SK-N-SH (cell line): ENCODE measurements around the gene KRT26. TPM values are rescaled to one million over a fixed set of nuclear protein-coding genes. Genes with fewer than 3 reads are reported as not detected.

Source experiments
- CTCF ChIA-PET: fragments of 300-600, 350-600 bp; formaldehyde crosslinking; extraction: SDS; loops from one replicate; lab custom pipeline; 2021; lab: Yijun Ruan, JAX
- POLR2A ChIA-PET: fragments of 350-600 bp; sonication (Branson Sonifier 250); formaldehyde crosslinking; extraction: SDS; loops from one replicate; lab custom pipeline; 2020; ENCODE audit warnings: antibody characterized with exemption, inconsistent platforms; lab: Yijun Ruan, JAX
- DNase-seq: peaks from one replicate; pipeline ENCODE4 v3.0.0; 2012
- H2AFZ ChIP-seq: fragments of 200-600 bp; sonication (generic); 2 replicates; pipeline ENCODE4 v1.8.1; 2016; ENCODE audit warnings: antibody characterized with exemption, mild to moderate bottlenecking, low read depth
- H3F3A ChIP-seq: fragments of 200-600 bp; sonication (generic); replicated peaks from 2 replicates; pipeline ENCODE3; 2016; ENCODE audit warnings: antibody characterized with exemption, mild to moderate bottlenecking; ENCODE audit not compliant: insufficient read depth
- H3K27ac ChIP-seq, 2 experiments: fragments of 200-500 bp in 1 of 2; fragments of 200-600 bp in 1 of 2; sonication (Bioruptor generic) in 1 of 2; sonication (generic), shearing (Covaris generic) in 1 of 2; 2 replicates each; pipeline versions ENCODE4 v1.5.1 to v1.6.1; 2014 to 2016; ENCODE audit warnings: low read depth in 2 of 2, inconsistent platforms in 1 of 2, low read length in 1 of 2, mild to moderate bottlenecking in 1 of 2, mixed read lengths in 1 of 2
- H3K27me3 ChIP-seq: fragments of 200-600 bp; sonication (generic), shearing (Covaris generic); 2 replicates; pipeline ENCODE4 v1.6.1; 2016; ENCODE audit warnings: mixed run types; ENCODE audit not compliant: insufficient read depth
- H3K36me3 ChIP-seq, 2 experiments: fragments of 200-500 bp in 1 of 2; fragments of 200-600 bp in 1 of 2; sonication (Bioruptor generic) in 1 of 2; sonication (generic) in 1 of 2; replicated peaks in 1 of 2; 2 replicates each; pipeline versions ENCODE3 to v1.5.1; 2014 to 2016; ENCODE audit warnings: low read length in 1 of 2, mild to moderate bottlenecking in 1 of 2; ENCODE audit not compliant: insufficient read depth in 2 of 2, control insufficient read depth in 1 of 2
- H3K4me1 ChIP-seq, 2 experiments: fragments of 200-500 bp in 1 of 2; fragments of 200-600 bp in 1 of 2; sonication (Bioruptor generic) in 1 of 2; sonication (generic), shearing (Covaris generic) in 1 of 2; 2 replicates each; pipeline versions ENCODE4 v1.5.1 to v1.6.1; 2014 to 2016; ENCODE audit warnings: low read depth in 1 of 2, low read length in 1 of 2, mixed run types in 1 of 2; ENCODE audit not compliant: insufficient read depth in 2 of 2, control insufficient read depth in 1 of 2
- H3K4me2 ChIP-seq: fragments of 200-600 bp; sonication (generic), shearing (Covaris generic); 2 replicates; pipeline ENCODE4 v1.6.1; 2017; ENCODE audit warnings: mixed run types
- H3K4me3 ChIP-seq, 2 experiments: fragments of 200-500 bp in 1 of 2; fragments of 200-600 bp in 1 of 2; sonication (Bioruptor generic) in 1 of 2; sonication (generic), shearing (Covaris generic) in 1 of 2; 2 replicates each; pipeline versions ENCODE4 v1.5.1 to v1.8.1; 2014 to 2016; ENCODE audit warnings: low read depth in 2 of 2, inconsistent platforms in 1 of 2, low read length in 1 of 2, mild to moderate bottlenecking in 1 of 2, mixed read lengths in 1 of 2, moderate library complexity in 1 of 2
- H3K79me2 ChIP-seq: fragments of 200-600 bp; sonication (generic); 2 replicates; pipeline ENCODE4 v1.8.1; 2017; ENCODE audit warnings: mild to moderate bottlenecking; ENCODE audit not compliant: insufficient read depth
- H3K9ac ChIP-seq: fragments of 200-600 bp; sonication (generic); 2 replicates; pipeline ENCODE4 v1.6.1; 2017; ENCODE audit warnings: mixed run types
- H3K9me2 ChIP-seq: fragments of 200-600 bp; sonication (generic); 2 replicates; pipeline ENCODE4 v1.6.1; 2017; ENCODE audit warnings: mixed run types
- H3K9me3 ChIP-seq: fragments of 200-600 bp; sonication (generic); 2 replicates; pipeline ENCODE4 v1.6.1; 2017; ENCODE audit warnings: mixed run types, mild to moderate bottlenecking, moderate library complexity
- H4K20me1 ChIP-seq: fragments of 200-600 bp; sonication (generic); 2 replicates; pipeline ENCODE4 v1.6.1; 2017; ENCODE audit warnings: mild to moderate bottlenecking, mixed run types; ENCODE audit not compliant: insufficient read depth
- ELF1 ChIP-seq: IDR thresholded peaks from 2 replicates; pipeline ENCODE4 v1.4.0; 2012
- EP300 ChIP-seq, 2 experiments: IDR thresholded peaks; 2 replicates each; pipeline versions ENCODE4 v1.4.0 to v1.6.1; 2012; ENCODE audit warnings: borderline replicate concordance in 1 of 2, low read depth in 1 of 2, low read length in 1 of 2
- FOXJ3 ChIP-seq: sonication (generic); formaldehyde crosslinking; IDR thresholded peaks from 2 replicates; pipeline ENCODE4 v1.5.1; 2020; ENCODE audit warnings: mild to moderate bottlenecking, missing genetic modification reagents
- MEF2A ChIP-seq: IDR thresholded peaks from 2 replicates; pipeline ENCODE4 v1.4.0; 2012; ENCODE audit warnings: low read depth, borderline replicate concordance
- POLR2AphosphoS5 ChIP-seq: IDR thresholded peaks from 2 replicates; pipeline ENCODE4 v1.6.1; 2012; ENCODE audit warnings: low read depth, low read length
- TCF12 ChIP-seq: IDR thresholded peaks from 2 replicates; pipeline ENCODE4 v1.4.0; 2012
- WGBS: methylation state at CpG from one replicate; pipeline ENCODE4 v1.1.6; 2017; ENCODE audit warnings: low lambda C conversion rate; 5-methylcytosine and 5-hydroxymethylcytosine counted together
- polyA plus RNA-seq, 3 experiments: library from polyadenylated mRNA; depleted of rRNA; stranded (reverse); fragments of >200 nt; gene quantifications; 2 replicates each; pipeline ENCODE4 v1.2.3, GENCODE V29; 2012
- TF ChIP-seq, protein P1 (sequence below): fragments of 200-600 bp; sonication (generic); IDR thresholded peaks from 2 replicates; pipeline ENCODE4 v1.6.1; 2017; ENCODE audit warnings: antibody characterized with exemption, mild to moderate bottlenecking, moderate library complexity
- TF ChIP-seq, protein P2 (sequence below): IDR thresholded peaks from 2 replicates; pipeline ENCODE4 v1.4.0; 2012; ENCODE audit warnings: low read depth, borderline replicate concordance
- TF ChIP-seq, protein P3 (sequence below): IDR thresholded peaks from 2 replicates; pipeline ENCODE4 v1.4.0; 2012; ENCODE audit warnings: low read depth
- TF ChIP-seq, protein P4 (sequence below): fragments of 150-350 bp; IDR thresholded peaks from 2 replicates; pipeline ENCODE4 v1.6.1; 2017; ENCODE audit warnings: antibody characterized with exemption, low read length, low read depth, borderline replicate concordance
- TF ChIP-seq, protein P5 (sequence below): IDR thresholded peaks from 2 replicates; pipeline ENCODE4 v1.6.1; 2012; ENCODE audit warnings: mild to moderate bottlenecking, low read depth, low read length, moderate library complexity

Gene KRT26
- polyA plus RNA-seq, 1 of the 3 experiments (the other 2 are of a cell fraction), result not detected

DNA sequence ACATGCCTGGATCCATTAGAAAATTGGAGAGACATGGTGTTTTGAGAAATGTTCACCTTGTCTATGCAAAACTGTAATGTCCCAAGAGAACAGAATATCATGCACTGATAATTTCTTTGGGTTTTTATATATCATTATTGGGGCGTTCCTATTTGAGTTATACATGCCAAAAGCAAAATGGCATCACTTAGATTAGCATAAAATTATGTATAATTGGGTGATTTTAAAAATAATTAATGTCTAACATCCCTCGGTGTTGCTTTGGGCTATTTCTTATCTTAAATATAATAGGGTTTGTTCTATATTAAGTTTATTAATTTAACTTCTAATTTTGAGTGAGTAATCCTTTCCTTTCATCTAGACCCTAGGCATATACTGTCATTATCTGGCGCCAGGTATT is 27.9 kb upstream of the KRT26 start, which contains the start of gene KRT28:
KRT28 (minus strand) TSS at position 101 of the 400 bp plus-strand sequence; CDS start at position 35, 66 bp downstream.
- CTCF ChIA-PET, result no interaction called here
- Histone ChIP-seq H3K4me3 (no peak within 1 kb of the TSS), H3K27me3 (peaks cover 55% of the 10 kb centered on the region), H3K79me2 (no peaks in the 10 kb centered on the region), H3K9me3 (no peaks in the 10 kb centered on the region), H3K36me3 (no peaks in the 10 kb centered on the region), H3K4me2 (no peak within 1 kb of the TSS), H3F3A (no peaks in the 10 kb centered on the region), H4K20me1 (no peaks in the 10 kb centered on the region), H3K9me2 (no peaks in the 10 kb centered on the region), H3K9ac (no peak within 1 kb of the TSS), H3K4me1 (peaks cover 0 to 2% of the 10 kb centered on the region in 2 experiments; a peak in 1 of 4 replicates), H2AFZ (no peak within 1 kb of the TSS), H3K27ac (no peak within 1 kb of the TSS)
- POLR2A ChIA-PET, result no interaction called here
- WGBS, result 12% methylated on average over 3 of the region's 3 CpGs
- TF ChIP-seq EP300 (IDR thresholded peaks at IDR 0.05; ENCODE audit: borderline replicate concordance in 1 of 2, low read depth in 1 of 2, low read length in 1 of 2) (no peak), FOXJ3 (CRISPR knock-in tag) (no peak), ELF1 (no peak), MEF2A (no peak), POLR2AphosphoS5 (no peak), TCF12 (no peak)
- TF ChIP-seq, protein P1, sequence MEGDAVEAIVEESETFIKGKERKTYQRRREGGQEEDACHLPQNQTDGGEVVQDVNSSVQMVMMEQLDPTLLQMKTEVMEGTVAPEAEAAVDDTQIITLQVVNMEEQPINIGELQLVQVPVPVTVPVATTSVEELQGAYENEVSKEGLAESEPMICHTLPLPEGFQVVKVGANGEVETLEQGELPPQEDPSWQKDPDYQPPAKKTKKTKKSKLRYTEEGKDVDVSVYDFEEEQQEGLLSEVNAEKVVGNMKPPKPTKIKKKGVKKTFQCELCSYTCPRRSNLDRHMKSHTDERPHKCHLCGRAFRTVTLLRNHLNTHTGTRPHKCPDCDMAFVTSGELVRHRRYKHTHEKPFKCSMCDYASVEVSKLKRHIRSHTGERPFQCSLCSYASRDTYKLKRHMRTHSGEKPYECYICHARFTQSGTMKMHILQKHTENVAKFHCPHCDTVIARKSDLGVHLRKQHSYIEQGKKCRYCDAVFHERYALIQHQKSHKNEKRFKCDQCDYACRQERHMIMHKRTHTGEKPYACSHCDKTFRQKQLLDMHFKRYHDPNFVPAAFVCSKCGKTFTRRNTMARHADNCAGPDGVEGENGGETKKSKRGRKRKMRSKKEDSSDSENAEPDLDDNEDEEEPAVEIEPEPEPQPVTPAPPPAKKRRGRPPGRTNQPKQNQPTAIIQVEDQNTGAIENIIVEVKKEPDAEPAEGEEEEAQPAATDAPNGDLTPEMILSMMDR, result no peak
- TF ChIP-seq, protein P2, sequence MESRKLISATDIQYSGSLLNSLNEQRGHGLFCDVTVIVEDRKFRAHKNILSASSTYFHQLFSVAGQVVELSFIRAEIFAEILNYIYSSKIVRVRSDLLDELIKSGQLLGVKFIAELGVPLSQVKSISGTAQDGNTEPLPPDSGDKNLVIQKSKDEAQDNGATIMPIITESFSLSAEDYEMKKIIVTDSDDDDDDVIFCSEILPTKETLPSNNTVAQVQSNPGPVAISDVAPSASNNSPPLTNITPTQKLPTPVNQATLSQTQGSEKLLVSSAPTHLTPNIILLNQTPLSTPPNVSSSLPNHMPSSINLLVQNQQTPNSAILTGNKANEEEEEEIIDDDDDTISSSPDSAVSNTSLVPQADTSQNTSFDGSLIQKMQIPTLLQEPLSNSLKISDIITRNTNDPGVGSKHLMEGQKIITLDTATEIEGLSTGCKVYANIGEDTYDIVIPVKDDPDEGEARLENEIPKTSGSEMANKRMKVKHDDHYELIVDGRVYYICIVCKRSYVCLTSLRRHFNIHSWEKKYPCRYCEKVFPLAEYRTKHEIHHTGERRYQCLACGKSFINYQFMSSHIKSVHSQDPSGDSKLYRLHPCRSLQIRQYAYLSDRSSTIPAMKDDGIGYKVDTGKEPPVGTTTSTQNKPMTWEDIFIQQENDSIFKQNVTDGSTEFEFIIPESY, result no peak
- TF ChIP-seq, protein P3, sequence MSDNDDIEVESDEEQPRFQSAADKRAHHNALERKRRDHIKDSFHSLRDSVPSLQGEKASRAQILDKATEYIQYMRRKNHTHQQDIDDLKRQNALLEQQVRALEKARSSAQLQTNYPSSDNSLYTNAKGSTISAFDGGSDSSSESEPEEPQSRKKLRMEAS, result no peak
- TF ChIP-seq, protein P4, sequence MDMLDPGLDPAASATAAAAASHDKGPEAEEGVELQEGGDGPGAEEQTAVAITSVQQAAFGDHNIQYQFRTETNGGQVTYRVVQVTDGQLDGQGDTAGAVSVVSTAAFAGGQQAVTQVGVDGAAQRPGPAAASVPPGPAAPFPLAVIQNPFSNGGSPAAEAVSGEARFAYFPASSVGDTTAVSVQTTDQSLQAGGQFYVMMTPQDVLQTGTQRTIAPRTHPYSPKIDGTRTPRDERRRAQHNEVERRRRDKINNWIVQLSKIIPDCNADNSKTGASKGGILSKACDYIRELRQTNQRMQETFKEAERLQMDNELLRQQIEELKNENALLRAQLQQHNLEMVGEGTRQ, result no peak
- TF ChIP-seq, protein P5, sequence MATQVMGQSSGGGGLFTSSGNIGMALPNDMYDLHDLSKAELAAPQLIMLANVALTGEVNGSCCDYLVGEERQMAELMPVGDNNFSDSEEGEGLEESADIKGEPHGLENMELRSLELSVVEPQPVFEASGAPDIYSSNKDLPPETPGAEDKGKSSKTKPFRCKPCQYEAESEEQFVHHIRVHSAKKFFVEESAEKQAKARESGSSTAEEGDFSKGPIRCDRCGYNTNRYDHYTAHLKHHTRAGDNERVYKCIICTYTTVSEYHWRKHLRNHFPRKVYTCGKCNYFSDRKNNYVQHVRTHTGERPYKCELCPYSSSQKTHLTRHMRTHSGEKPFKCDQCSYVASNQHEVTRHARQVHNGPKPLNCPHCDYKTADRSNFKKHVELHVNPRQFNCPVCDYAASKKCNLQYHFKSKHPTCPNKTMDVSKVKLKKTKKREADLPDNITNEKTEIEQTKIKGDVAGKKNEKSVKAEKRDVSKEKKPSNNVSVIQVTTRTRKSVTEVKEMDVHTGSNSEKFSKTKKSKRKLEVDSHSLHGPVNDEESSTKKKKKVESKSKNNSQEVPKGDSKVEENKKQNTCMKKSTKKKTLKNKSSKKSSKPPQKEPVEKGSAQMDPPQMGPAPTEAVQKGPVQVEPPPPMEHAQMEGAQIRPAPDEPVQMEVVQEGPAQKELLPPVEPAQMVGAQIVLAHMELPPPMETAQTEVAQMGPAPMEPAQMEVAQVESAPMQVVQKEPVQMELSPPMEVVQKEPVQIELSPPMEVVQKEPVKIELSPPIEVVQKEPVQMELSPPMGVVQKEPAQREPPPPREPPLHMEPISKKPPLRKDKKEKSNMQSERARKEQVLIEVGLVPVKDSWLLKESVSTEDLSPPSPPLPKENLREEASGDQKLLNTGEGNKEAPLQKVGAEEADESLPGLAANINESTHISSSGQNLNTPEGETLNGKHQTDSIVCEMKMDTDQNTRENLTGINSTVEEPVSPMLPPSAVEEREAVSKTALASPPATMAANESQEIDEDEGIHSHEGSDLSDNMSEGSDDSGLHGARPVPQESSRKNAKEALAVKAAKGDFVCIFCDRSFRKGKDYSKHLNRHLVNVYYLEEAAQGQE, result no peak
- no peak for DNase-seq
